ENCODE data around the gene GLP2R.

The GLP2R gene

DNA sequence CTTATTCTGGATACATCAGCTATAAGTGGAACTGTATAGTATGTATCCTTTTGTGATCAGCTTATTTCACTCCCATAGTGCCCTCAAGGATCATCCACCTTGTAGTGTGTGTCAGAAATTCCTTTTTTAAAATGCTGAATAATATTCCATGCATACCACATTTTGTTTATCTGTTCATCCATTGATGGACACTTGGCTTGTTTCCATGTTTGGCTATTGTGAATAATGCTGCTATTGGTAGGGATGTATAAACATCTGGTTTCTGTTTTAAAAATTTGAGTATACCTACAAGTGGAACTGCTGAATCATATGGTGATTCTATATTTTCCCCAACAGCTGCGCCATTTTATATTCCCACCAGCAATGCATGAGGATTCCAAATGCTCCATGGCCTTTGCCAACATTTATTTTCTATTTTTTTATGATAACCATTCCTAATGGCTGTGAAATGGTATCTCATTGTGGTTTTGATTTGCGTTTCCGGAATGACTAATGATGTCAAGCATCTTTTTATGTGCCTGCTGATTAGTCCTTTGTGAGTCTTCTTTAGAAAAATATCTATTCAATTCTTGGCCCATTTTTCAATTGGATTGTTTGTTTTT, 67.8 kb downstream of the GLP2R start:
- TF ChIP-seq, protein P1, sequence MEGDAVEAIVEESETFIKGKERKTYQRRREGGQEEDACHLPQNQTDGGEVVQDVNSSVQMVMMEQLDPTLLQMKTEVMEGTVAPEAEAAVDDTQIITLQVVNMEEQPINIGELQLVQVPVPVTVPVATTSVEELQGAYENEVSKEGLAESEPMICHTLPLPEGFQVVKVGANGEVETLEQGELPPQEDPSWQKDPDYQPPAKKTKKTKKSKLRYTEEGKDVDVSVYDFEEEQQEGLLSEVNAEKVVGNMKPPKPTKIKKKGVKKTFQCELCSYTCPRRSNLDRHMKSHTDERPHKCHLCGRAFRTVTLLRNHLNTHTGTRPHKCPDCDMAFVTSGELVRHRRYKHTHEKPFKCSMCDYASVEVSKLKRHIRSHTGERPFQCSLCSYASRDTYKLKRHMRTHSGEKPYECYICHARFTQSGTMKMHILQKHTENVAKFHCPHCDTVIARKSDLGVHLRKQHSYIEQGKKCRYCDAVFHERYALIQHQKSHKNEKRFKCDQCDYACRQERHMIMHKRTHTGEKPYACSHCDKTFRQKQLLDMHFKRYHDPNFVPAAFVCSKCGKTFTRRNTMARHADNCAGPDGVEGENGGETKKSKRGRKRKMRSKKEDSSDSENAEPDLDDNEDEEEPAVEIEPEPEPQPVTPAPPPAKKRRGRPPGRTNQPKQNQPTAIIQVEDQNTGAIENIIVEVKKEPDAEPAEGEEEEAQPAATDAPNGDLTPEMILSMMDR (IDR thresholded peaks at IDR 0.05), result no peak

GRCh38 chr17:9894231-9894630, 68.5 kb downstream of the GLP2R start:
- TF ChIP-seq, protein P1 (IDR thresholded peaks at IDR 0.05), result no peak

GRCh38 chr17:9895923-9896322, 70.2 kb downstream of the GLP2R start:
- TF ChIP-seq, protein P1 (IDR thresholded peaks at IDR 0.05), result no peak

DNA sequence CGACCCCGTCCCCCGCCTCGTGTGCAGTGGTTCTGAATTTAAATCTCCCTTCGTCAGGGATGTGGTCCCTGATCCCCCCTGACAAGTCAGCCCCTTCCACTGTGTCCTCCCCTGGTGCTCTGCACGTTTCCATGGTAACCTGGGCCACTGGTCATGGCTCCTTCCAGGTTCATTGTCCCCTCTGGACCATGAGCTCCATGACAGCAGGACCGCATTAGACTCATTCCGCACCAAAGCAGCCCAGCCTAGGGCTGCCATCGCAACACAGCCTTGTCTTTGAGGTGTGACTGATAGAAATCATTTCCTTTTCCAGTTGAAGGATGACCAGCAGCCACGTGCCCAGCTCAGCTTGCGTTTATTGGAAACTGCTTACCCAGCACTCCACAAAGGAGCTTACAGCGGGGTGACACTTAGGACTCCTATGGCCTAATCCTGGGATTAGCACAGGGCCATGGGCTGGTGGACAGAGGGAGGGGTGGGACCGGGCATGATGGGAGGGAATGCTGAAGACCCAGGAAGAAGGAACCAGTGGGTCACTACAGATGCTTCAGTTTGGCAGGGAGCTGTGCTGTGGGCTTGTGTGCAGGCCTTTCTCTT, 71.7 kb downstream of the GLP2R start:
- TF ChIP-seq, protein P1 (IDR thresholded peaks at IDR 0.05), result no peak

DNA sequence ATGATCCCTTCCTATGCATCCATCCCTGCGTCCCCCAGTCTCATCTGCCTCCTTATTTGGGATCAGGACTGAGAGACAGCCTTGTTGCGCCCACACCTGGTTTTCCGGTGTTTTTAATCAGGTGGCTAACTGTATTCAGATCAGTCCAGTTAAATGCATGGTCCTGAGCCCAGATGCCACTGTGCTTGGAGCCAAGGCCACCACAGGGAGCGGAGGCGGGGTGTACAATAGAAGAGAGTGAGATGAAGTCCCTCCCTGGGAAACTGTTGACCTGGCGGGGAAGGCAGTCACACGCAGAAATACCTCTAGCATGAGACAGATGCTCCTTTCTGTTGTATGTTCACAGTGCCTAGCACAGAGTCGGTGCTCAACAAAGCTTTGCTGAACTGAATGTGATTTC, 73.1 kb downstream of the GLP2R start:
- TF ChIP-seq, protein P1 (IDR thresholded peaks at IDR 0.05), result no peak

GRCh38 chr17:9899280-9900043, 73.7 kb downstream of the GLP2R start:
- TF ChIP-seq, protein P1 (IDR thresholded peaks at IDR 0.05), result no peak

DNA sequence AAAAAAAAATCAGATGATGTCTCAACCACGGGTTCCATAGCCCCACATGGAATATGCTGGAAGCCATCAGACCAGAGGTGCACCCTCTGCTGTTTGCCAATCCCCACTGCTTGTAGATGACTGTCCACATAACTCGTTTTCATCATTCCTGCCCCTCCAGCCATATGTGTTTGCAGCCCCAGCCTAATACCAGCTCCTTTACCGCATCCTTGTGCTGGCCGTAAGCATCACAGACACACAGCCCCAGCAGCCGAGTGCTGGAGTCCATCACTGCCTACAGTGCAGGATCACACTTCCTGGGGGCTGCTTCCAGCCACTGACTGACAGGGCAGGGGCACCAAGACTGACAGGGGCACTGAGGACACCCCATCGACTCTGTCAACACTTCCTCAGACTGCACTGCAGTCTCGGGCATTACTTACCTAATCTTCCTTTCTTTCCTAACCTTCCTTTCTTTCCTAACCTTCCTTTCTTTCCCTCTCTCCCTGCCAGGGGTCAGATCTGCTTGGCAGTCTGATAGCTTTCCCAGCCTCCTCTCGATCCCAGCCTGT, 74.4 kb downstream of the GLP2R start:
- TF ChIP-seq, protein P1 (IDR thresholded peaks at IDR 0.05), result no peak
